Astrocyte of the cerebellum (primary cell): ENCODE results near the gene GFRA1.

Source experiments
- DNase-seq: peaks from one replicate; pipeline ENCODE4 v3.0.0-alpha.2; 2011; ENCODE audit warnings: low read depth
- H3K4me3 ChIP-seq: 2 replicates; pipeline ENCODE4 v1.5.1; 2011; ENCODE audit warnings: mild to moderate bottlenecking, low read depth, low read length, moderate library complexity
- CTCF ChIP-seq: IDR thresholded peaks from 2 replicates; pipeline ENCODE4 v1.5.1; 2012; ENCODE audit warnings: low read length, low read depth, moderate library complexity, mild to moderate bottlenecking; ENCODE audit errors: missing control alignments
- in situ Hi-C: cut with HindIII; loops from 2 replicates; pipeline ENCODE4 v1.10.0; 2017; ENCODE audit warnings: low sequenced_read_pairs

Gene GFRA1

GRCh38 chr10:116141855-116142254 is 131.2 kb downstream of the GFRA1 start:
- H3K4me3 ChIP-seq = no peak overlapping the region
- no peak for TF ChIP-seq CTCF
- DNase-seq = no peak
- in situ Hi-C loops = no loop called here

GRCh38 chr10:116141246-116141645 is 131.8 kb downstream of the GFRA1 start:
- no peak for TF ChIP-seq CTCF
- H3K4me3 ChIP-seq = no peak overlapping the region
- in situ Hi-C loops = no loop called here
- DNase-seq = no peak

- in situ Hi-C loops = no loop called here
- DNase-seq = no peak
Measured at GRCh38 chr10:116139886-116140285, 133.1 kb downstream of the GFRA1 start.

DNA sequence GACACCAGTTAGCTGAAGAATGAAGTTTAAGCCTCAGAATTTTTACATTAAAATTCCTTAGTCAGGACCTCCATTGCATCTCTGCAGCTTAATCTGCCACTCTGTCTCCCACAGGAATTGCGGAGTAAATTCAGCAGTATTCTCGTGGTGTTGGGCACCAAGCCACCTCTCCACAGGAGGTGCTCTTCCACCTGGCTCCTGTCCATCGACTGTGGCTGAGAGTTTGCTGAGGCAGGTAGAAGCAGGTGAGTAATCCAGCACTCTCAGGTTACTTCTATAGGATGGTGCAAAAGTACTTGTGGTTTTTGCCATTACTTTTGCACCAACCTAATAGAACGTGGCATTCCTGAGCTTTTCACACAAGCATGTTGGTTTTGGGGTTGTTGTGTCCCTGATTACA is 134.1 kb downstream of the GFRA1 start:
- no peak for TF ChIP-seq CTCF
- H3K4me3 ChIP-seq = no peak overlapping the region
- in situ Hi-C loops = no loop called here
- no peak for DNase-seq

More at GRCh38 chr10:116139886-116140285, 133.1 kb downstream of the GFRA1 start:
- no peak overlapping the region for H3K4me3 ChIP-seq
- TF ChIP-seq CTCF = no peak

DNA sequence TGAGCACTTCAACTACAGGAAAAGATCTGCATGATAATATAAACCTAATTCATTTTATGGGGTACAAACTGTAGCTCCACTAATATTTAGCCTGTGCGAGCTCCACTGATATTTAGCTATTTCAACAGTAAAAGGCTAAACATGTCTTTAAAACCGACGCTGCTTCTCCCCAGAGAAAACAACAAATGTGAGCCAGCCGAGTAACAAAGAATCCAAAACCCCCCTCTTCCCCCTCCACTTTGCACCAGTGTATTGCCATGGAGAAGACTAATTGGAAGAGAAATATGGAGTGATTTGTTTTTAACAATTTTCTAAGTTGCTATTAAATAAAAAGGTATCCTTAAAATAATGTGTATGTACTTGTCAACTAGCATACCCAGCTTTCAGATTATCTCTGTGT is 136.7 kb downstream of the GFRA1 start:
- no peak for DNase-seq
- H3K4me3 ChIP-seq = no peak overlapping the region
- TF ChIP-seq CTCF = no peak
- in situ Hi-C loops = no loop called here

- TF ChIP-seq CTCF = no peak
- in situ Hi-C loops = no loop called here
- H3K4me3 ChIP-seq = no peak overlapping the region
- no peak for DNase-seq
Measured at GRCh38 chr10:116134322-116134721, 138.7 kb downstream of the GFRA1 start.

- no peak overlapping the region for H3K4me3 ChIP-seq
- in situ Hi-C loops = no loop called here
- no peak for TF ChIP-seq CTCF
- DNase-seq = no peak
Measured at GRCh38 chr10:116133634-116134033, 139.4 kb downstream of the GFRA1 start.
